CD14-positive monocyte (primary cell): ENCODE data around the gene WWOX. TPM values are rescaled to one million over a fixed set of nuclear protein-coding genes. Genes with fewer than 3 reads are reported as not detected.

Experiments used
- DNase-seq, 3 donors: peaks; one replicate each; pipeline ENCODE4 v3.0.0-alpha.2; 2011 to 2022
- H2AFZ ChIP-seq: 2 replicates; pipeline ENCODE4 v1.6.0; 2012; ENCODE audit warnings: mild to moderate bottlenecking, low read depth, low read length, inconsistent platforms; ENCODE audit not compliant: insufficient read depth, poor library complexity, severe bottlenecking
- H3K27ac ChIP-seq, 2 donors: 1 replicate in 1 of 2; 2 replicates in 1 of 2; pipeline ENCODE4 v1.5.1; 2012 to 2013; ENCODE audit warnings: low read length in 2 of 2, control low read depth in 1 of 2, inconsistent platforms in 1 of 2, low read depth in 1 of 2, mild to moderate bottlenecking in 1 of 2
- H3K27me3 ChIP-seq, 2 donors: one replicate each; pipeline versions ENCODE4 v1.6.0 to v1.6.1; 2011 to 2013; ENCODE audit warnings: low read length in 2 of 2; ENCODE audit not compliant: control insufficient read depth in 2 of 2, insufficient read depth in 2 of 2
- H3K36me3 ChIP-seq, 2 donors: replicated peaks in 1 of 2; 1 replicate in 1 of 2; 2 replicates in 1 of 2; pipeline versions ENCODE4 v1.5.1 to v1.6.1; 2012 to 2013; ENCODE audit warnings: low read length in 2 of 2, control low read depth in 1 of 2, inconsistent platforms in 1 of 2, mild to moderate bottlenecking in 1 of 2; ENCODE audit not compliant: insufficient read depth in 2 of 2, control insufficient read depth in 1 of 2
- H3K4me1 ChIP-seq, 2 donors: 1 replicate in 1 of 2; 2 replicates in 1 of 2; pipeline versions ENCODE4 v1.5.1 to v1.6.1; 2012 to 2013; ENCODE audit warnings: low read length in 2 of 2, control low read depth in 1 of 2, inconsistent platforms in 1 of 2, mild to moderate bottlenecking in 1 of 2, moderate library complexity in 1 of 2; ENCODE audit not compliant: insufficient read depth in 2 of 2, control insufficient read depth in 1 of 2
- H3K4me2 ChIP-seq: replicated peaks from 2 replicates; pipeline ENCODE3; 2012; ENCODE audit warnings: low read length, moderate library complexity, mild to moderate bottlenecking; ENCODE audit not compliant: poor library complexity, severe bottlenecking; ENCODE audit errors: extremely low read depth
- H3K4me3 ChIP-seq, 3 experiments: fragments of 200-600 bp in 1 of 3; sonication (generic) in 1 of 3; replicated peaks in 1 of 3; 1 replicate in 2 of 3; 2 replicates in 1 of 3; pipeline ENCODE4 v1.5.1; 2011 to 2013; ENCODE audit warnings: low read length in 3 of 3, mild to moderate bottlenecking in 3 of 3, control low read depth in 2 of 3, low read depth in 2 of 3, inconsistent platforms in 1 of 3, moderate library complexity in 1 of 3
- H3K79me2 ChIP-seq: 2 replicates; pipeline ENCODE4 v1.6.0; 2012; ENCODE audit warnings: mild to moderate bottlenecking, control low read depth, inconsistent platforms, low read length, moderate library complexity; ENCODE audit not compliant: insufficient read depth
- H3K9ac ChIP-seq: 2 replicates; pipeline ENCODE4 v1.6.0; 2017; ENCODE audit warnings: low read length, mild to moderate bottlenecking; ENCODE audit not compliant: insufficient read depth, poor library complexity, severe bottlenecking
- H3K9me3 ChIP-seq, 2 donors: replicated peaks in 1 of 2; 1 replicate in 1 of 2; 2 replicates in 1 of 2; pipeline versions ENCODE4 v1.5.1 to v1.6.1; 2012 to 2013; ENCODE audit warnings: low read length in 2 of 2, control low read depth in 1 of 2; ENCODE audit not compliant: control insufficient read depth in 1 of 2, insufficient read depth in 1 of 2
- H4K20me1 ChIP-seq: 2 replicates; pipeline ENCODE4 v1.6.0; 2012; ENCODE audit warnings: mild to moderate bottlenecking, low read length, control low read depth, moderate library complexity; ENCODE audit not compliant: insufficient read depth
- H3K27ac Mint-ChIP-seq, 7 donors: one replicate each; pipeline ENCODE4 v1.8.0; 2020; ENCODE audit warnings: mild to moderate bottlenecking in 7 of 7, mixed read lengths in 7 of 7, moderate library complexity in 6 of 7, inconsistent platforms in 2 of 7
- H3K27me3 Mint-ChIP-seq, 3 donors: one replicate each; pipeline ENCODE4 v1.8.0; 2021 to 2022; ENCODE audit warnings: low read depth in 3 of 3, mild to moderate bottlenecking in 3 of 3, mixed read lengths in 3 of 3, moderate library complexity in 3 of 3, inconsistent platforms in 1 of 3
- H3K36me3 Mint-ChIP-seq, 2 donors: one replicate each; pipeline ENCODE4 v1.8.0; 2020; ENCODE audit warnings: mixed read lengths in 2 of 2, inconsistent platforms in 1 of 2, mild to moderate bottlenecking in 1 of 2
- H3K4me1 Mint-ChIP-seq: one replicate; pipeline ENCODE4 v1.8.0; 2020; ENCODE audit warnings: mild to moderate bottlenecking, mixed read lengths
- H3K4me3 Mint-ChIP-seq, 2 donors: one replicate each; pipeline ENCODE4 v1.8.0; 2020; ENCODE audit warnings: mild to moderate bottlenecking in 2 of 2, mixed read lengths in 2 of 2, moderate library complexity in 1 of 2
- H3K9me3 Mint-ChIP-seq, 7 donors: one replicate each; pipeline ENCODE4 v1.8.0; 2020 to 2022; ENCODE audit warnings: mixed read lengths in 7 of 7, mild to moderate bottlenecking in 6 of 7, moderate library complexity in 6 of 7, inconsistent platforms in 2 of 7
- CTCF ChIP-seq: fragments of 200-600 bp; IDR thresholded peaks from one replicate; pipeline ENCODE4 v1.8.0; 2022; ENCODE audit warnings: antibody characterized with exemption, mild to moderate bottlenecking
- WGBS: methylation state at CpG from one replicate; pipeline ENCODE4 v1.1.5; 2013; ENCODE audit warnings: missing lambda C conversion rate; ENCODE audit not compliant: insufficient coverage; 5-methylcytosine and 5-hydroxymethylcytosine counted together
- intact Hi-C, 2 donors: fragments of 100-400 bp; cut with micrococcal nuclease; formaldehyde crosslinking; loops; one replicate each; pipeline versions ENCODE4 v1.15.0 to v1.15.1; 2023
- polyA plus RNA-seq, 3 donors: library from polyadenylated mRNA; depleted of rRNA in 1 of 3; unstranded in 2 of 3; stranded (reverse) in 1 of 3; fragments of 300-500 nt in 2 of 3; fragments of >200 nt in 1 of 3; fragmentation: Illumina TruSeq in 2 of 3; gene quantifications; 1 replicate in 2 of 3; 2 replicates in 1 of 3; pipeline ENCODE4 v1.2.3, GENCODE V29; 2012 to 2021

WWOX gene
- polyA plus RNA-seq, 3 donors: 4.0 to 7.0 (median 6.3) TPM

- Histone ChIP-seq H3K4me1 (no peaks in the 10 kb centered on the region), H3K79me2 (no peaks in the 10 kb centered on the region), H3K9ac (no peak overlapping the region), H3K27ac (no peak overlapping the region), H2AFZ (no peak overlapping the region), H3K27me3 (no peaks in the 10 kb centered on the region), H3K4me2 (no peak overlapping the region), H3K9me3 (no peaks in the 10 kb centered on the region), H4K20me1 (no peaks in the 10 kb centered on the region), H3K36me3 (no peaks in the 10 kb centered on the region), H3K4me3 (no peak overlapping the region)
- H3K9me3 Mint-ChIP-seq: no peaks in the 10 kb centered on the region
- peaks cover 3% of the 10 kb centered on the region for H3K4me1 Mint-ChIP-seq
- H3K27ac Mint-ChIP-seq: no peak overlapping the region
- no peaks in the 10 kb centered on the region for H3K36me3 Mint-ChIP-seq
- peak; percentile 23 to 55 (median 44) for DNase-seq
- no peak overlapping the region for H3K4me3 Mint-ChIP-seq
- intact Hi-C loops: loop anchor here in 1 of 2 donors (10.0 kb wide), 1 partner anchor 271 kb away; no protein-coding TSS in a partner anchor
- peaks cover 0 to 4% (median 0%) of the 10 kb centered on the region in 3 donors for H3K27me3 Mint-ChIP-seq
- TF ChIP-seq CTCF: peak; percentile 90
- WGBS: no CpG with 5 or more reads among the region's 3 CpGs
Measured at GRCh38 chr16:78503602-78504001, 404.1 kb downstream of the WWOX start.

GRCh38 chr16:78504401-78504851 is 405.0 kb downstream of the WWOX start:
- 93% methylated on average over 4 of the region's 12 CpGs for WGBS
- H3K9me3 Mint-ChIP-seq: peaks cover 0 to 2% (median 0%) of the 10 kb centered on the region in 7 donors

More at GRCh38 chr16:78504401-78504851, 405.0 kb downstream of the WWOX start:
- Histone ChIP-seq H3K9ac (no peak overlapping the region), H3K36me3 (no peaks in the 10 kb centered on the region), H3K27me3 (no peaks in the 10 kb centered on the region), H2AFZ (no peak overlapping the region), H3K4me1 (no peaks in the 10 kb centered on the region), H3K4me2 (no peak overlapping the region), H3K27ac (no peak overlapping the region), H3K4me3 (no peak overlapping the region), H3K9me3 (no peaks in the 10 kb centered on the region), H3K79me2 (no peaks in the 10 kb centered on the region), H4K20me1 (no peaks in the 10 kb centered on the region)
- intact Hi-C loops: loop anchor here in 1 of 2 donors (10.0 kb wide), 1 partner anchor 270 kb away; no protein-coding TSS in a partner anchor
- H3K36me3 Mint-ChIP-seq: no peaks in the 10 kb centered on the region
- no peak overlapping the region for H3K27ac Mint-ChIP-seq
- DNase-seq: no peak
- H3K27me3 Mint-ChIP-seq: peaks cover 0 to 4% (median 0%) of the 10 kb centered on the region in 3 donors
- no peak for TF ChIP-seq CTCF
- H3K4me1 Mint-ChIP-seq: peaks cover 3% of the 10 kb centered on the region
- no peak overlapping the region for H3K4me3 Mint-ChIP-seq
